GM18499 (cell line): ENCODE data around the gene OTUD7B.

Experiments
- ATAC-seq: cut with Tn5 transposase; IDR thresholded peaks from one replicate; pipeline ENCODE4 v1.9.1; 2021; ENCODE audit warnings: moderate number of reproducible peaks; ENCODE audit not compliant: insufficient read depth, unreplicated experiment

OTUD7B gene

DNA sequence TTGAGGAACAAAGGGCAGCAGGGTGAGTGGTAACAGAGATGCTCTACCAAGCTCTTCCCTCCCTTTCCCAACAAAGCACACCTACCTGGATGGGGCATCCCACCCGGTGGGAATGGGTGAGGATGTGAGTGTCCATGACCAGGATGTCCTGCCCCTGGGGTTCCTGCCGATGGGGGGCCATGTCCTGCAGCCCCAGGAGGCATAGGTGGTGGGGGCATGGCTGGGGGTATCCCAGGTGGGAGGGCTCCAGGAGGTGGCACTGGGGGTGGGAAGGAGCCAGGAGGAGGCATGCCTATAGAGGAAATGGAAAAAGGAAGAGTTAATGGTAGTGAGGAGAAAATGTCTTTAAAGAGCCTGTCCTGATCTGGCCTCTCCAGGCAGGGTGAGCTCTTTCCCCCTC lies 84.8 kb downstream of the OTUD7B start:
- no peak for ATAC-seq

DNA sequence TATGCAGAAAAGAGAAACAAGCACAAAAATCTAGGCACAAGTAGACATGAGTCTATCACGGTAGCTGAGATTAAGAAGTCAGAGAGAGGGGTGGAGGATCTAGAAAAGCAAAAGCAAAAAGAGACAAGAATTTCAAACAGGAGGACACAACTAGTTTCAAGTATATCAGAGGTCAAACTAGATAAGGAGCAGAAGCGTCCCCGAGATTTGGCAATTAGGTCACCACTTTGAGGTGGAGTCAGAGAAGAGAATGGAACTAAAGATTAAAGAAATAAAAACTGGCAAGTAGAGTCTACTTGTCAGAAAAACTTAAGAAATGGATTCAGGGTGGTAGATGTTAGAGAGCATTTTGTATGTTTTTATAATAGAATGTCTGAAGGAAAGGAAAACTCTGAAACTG lies 85.2 kb downstream of the OTUD7B start:
- ATAC-seq = no peak

- ATAC-seq = no peak
Observed at GRCh38 chr1:149923626-149924025, 86.9 kb downstream of the OTUD7B start.

GRCh38 chr1:149917571-149918144 lies 92.9 kb downstream of the OTUD7B start, which contains the start of gene SV2A:
TSS of gene SV2A (minus strand) at chr1:149917844. CDS start at chr1:149913840, 4,004 bp downstream.
- no peak for ATAC-seq

GRCh38 chr1:149916898-149917252 lies 93.7 kb downstream of the OTUD7B start:
- no peak for ATAC-seq

DNA sequence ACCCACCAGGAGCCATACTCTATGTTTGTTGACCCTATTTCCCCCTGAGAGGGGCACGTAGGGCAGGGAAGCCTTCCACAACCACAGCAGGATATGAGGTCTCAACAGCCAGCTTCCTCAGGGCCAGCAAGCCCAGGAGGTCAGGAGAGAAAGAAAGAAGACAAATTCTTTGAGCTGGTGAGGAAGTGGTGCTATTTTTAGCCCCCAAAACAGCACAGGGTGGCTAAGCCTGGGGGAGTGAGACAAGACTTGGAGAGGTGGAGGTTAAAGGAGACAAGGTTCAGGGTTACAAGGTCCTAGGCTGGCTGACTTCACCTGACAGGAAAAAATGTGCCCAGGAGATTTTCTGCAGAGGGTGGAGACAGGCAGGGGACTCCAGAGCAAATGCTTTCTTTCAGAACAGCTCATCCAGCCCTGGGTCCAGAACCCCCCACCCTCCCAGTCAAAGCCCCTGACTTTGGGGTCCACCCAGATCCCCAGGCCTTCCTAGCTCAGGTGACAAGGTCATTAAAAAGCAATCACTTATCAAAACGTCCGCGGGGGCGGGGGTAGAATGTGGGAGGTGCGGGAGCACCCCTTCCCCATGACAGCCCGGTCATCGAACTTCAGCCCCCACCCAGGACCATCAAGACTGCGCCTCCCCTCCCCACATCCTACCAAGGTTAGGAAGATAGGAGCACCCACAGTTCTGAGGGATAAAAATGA lies 94.2 kb downstream of the OTUD7B start:
- ATAC-seq = no peak

GRCh38 chr1:149915429-149916192 lies 94.9 kb downstream of the OTUD7B start:
- no peak for ATAC-seq

- no peak for ATAC-seq
Observed at GRCh38 chr1:149914545-149914944, 96.0 kb downstream of the OTUD7B start.

GRCh38 chr1:149906570-149907075 lies 103.9 kb downstream of the OTUD7B start:
- no peak for ATAC-seq

DNA sequence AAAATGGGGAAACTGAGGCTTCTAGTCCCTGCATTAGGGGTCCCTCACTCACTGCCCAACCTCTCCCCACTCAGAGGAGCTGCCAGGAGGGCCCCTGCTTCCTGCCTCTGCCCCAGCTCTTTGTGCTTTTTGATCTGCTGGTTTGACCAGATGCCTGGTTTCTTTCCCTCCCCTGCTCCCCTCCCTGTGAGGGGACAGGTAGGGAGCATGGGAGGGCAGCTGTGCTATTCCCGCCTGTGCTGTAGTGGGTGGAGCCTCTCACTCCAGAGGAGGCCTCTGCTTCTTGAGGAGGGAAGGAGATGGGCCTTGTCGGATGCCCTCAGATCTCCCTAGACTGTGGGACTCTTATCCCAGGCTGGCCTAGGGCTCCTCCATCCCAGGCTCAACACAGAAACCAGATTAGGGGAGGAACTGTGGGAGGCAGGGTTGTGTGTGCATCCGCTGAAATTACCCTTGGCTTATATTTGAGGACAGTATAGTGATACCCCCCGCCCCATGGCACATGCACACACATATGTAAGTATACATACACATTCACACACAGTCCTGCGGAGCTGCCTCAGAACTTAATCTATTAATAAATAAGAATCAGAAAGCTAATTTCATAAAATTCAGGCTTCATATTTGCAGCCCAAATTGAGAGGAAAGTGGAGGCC lies 106.6 kb downstream of the OTUD7B start:
- no peak for ATAC-seq

DNA sequence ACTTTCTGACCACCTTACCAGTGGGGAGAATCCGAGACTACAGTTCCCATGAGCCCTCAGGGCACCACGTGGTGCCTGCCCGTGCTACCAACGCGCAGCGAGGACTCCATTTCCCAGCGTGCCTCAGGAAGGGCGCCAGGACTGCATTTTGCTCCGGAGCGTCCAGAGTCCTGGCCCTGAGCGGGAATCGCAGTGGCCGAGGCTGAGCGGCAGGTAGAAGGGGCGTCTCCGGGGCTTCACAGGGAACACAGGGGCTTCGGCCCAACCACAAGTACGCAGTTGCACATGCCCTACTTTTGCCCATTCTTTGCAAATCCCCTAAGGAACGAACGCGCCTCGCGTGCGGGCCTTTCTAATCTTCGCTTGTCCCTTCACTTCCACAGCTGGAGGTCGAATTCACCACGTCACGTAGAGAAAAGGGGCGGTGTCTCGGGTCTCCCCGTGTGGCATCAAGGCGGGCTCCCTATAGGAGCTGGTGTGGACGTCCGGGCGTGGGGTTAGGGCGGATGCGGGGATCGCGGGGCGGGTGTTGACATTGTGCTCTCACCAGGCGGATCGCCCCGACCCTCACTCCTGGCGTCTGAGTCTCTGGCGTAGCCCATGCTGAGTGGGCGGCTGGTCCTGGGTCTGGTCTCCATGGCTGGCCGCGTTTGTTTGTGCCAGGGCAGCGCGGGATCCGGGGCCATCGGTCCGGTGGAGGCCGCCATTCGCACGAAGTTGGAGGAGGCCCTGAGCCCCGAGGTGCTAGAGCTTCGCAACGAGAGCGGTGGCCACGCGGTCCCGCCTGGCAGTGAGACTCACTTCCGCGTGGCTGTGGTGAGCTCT lies 110.9 kb downstream of the OTUD7B start, which contains the start of gene BOLA1:
Gene BOLA1, plus strand, starts transcription at position 109 of the 825 bp plus-strand sequence. Its CDS starts 492 bp downstream, at position 601.
- no peak for ATAC-seq

DNA sequence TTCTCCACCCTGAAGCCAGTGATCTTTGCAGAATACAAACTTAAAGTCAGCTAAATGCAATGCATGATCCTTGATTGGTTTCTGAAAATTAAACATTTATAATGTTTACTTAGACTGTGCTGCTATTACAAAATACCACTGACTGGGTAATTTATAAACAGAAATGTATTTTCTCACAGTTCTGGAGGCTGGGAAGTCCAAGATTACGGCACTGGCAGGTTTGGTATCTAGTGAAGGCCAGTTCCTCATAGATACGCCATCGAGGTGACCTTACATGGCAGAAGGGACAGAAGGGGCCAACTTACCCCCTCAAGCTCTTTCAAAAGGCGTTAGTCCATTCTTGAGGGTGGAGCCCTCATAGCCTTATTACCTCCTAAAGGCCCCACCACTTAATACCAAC lies 114.0 kb downstream of the OTUD7B start:
- no peak for ATAC-seq

GRCh38 chr1:149888999-149889289 lies 121.6 kb downstream of the OTUD7B start:
- ATAC-seq = no peak

DNA sequence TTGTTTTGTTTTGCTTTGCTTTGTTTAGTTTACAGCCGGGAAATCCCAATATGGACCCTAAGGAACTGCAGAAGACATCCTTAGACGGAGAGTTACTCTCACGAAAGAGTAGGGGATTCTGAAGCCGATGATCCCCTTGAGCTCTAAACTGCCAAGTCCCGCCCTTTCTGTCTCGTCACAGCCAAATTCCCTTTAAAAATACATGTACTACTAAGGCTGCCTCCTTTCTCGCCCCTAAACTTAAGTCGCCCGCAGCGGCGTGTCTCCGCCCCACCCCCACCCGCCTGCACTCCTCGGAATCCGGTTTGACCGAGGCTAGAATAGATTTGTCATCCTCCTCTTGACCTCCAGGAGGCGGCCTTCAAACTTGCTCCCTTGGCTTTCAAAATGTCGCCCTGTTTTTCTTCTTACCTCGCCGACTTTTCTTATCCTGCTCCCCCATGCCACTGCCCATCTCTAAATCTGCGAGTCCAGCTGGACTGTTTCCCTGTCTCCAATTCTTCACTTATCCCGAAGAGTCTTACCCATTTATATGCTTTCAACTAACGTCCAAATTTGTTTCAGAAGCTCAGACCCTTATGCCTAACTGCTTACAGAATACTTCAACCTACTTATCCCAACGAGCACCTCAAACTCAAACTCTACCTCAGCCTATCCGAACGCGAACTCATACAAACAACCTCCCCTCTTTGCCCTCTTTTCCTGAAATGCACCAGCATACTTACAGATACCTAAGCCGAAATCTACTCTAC lies 122.1 kb downstream of the OTUD7B start:
- ATAC-seq = no peak
